ENCODE data around the gene CD302.
"Not testable (repeated sequence)": the region's sequence is repeated elsewhere in the genome, so short reads cannot be mapped to it uniquely, and the experiment has no call there.

The CD302 gene

GRCh38 chr2:159797543-159798375 is at the start of gene CD302:
TSS of gene CD302 (minus strand) at chr2:159798208. CDS start at chr2:159798198, 10 bp downstream.
- DNase-seq: peak; percentile 71

- no peak for DNase-seq
Measured at GRCh38 chr2:159846564-159846963, 48.6 kb upstream of the CD302 start.

- no peak for DNase-seq
Measured at GRCh38 chr2:159840616-159841015, 42.6 kb upstream of the CD302 start.

GRCh38 chr2:159832858-159833257 is 34.9 kb upstream of the CD302 start:
- no peak for DNase-seq

- no peak for DNase-seq
Measured at GRCh38 chr2:159832026-159832425, 34.0 kb upstream of the CD302 start.

- DNase-seq: no peak
Measured at GRCh38 chr2:159829376-159829775, 31.4 kb upstream of the CD302 start.

- no peak for DNase-seq
Measured at GRCh38 chr2:159828738-159829137, 30.7 kb upstream of the CD302 start.

- not testable (repeated sequence) for DNase-seq
Measured at GRCh38 chr2:159822478-159822833, 24.4 kb upstream of the CD302 start.

- not testable (repeated sequence) for DNase-seq
Measured at GRCh38 chr2:159821775-159822477, 23.9 kb upstream of the CD302 start.

GRCh38 chr2:159818940-159819339 is 20.9 kb upstream of the CD302 start:
- DNase-seq: no peak

GRCh38 chr2:159817283-159817682 is 19.3 kb upstream of the CD302 start:
- DNase-seq: no peak

- DNase-seq: no peak
Measured at GRCh38 chr2:159811232-159811631, 13.2 kb upstream of the CD302 start.

- DNase-seq: no peak
Measured at GRCh38 chr2:159808032-159808425, 10.0 kb upstream of the CD302 start.

GRCh38 chr2:159807183-159808031 is 9.4 kb upstream of the CD302 start:
- DNase-seq: no peak

- DNase-seq: no peak
Measured at GRCh38 chr2:159804941-159805340, 6.9 kb upstream of the CD302 start.

GRCh38 chr2:159803235-159803962 is 5.4 kb upstream of the CD302 start:
- DNase-seq: no peak

- no peak for DNase-seq
Measured at GRCh38 chr2:159802673-159803072, 4.7 kb upstream of the CD302 start.

- DNase-seq: no peak
Measured at GRCh38 chr2:159799833-159800232, 1.8 kb upstream of the CD302 start.

- DNase-seq: no peak
Measured at GRCh38 chr2:159798376-159798725, 343 bp upstream of the CD302 start.

GRCh38 chr2:159797225-159797542 is 824 bp downstream of the CD302 start:
- DNase-seq: no peak

- DNase-seq: no peak
Measured at GRCh38 chr2:159795841-159796690, 1.9 kb downstream of the CD302 start.

- DNase-seq: no peak
Measured at GRCh38 chr2:159793326-159793725, 4.7 kb downstream of the CD302 start.

All from activated effector memory CD4-positive, alpha-beta T cell treated with anti-CD3 and anti-CD28 coated beads, Interleukin-2, amount 50 U/mL, for 16 hours (primary cell).